GM18951 (cell line): Measurements from ENCODE around the gene SLITRK4.

Source experiments
- POLR2A ChIP-seq: IDR thresholded peaks from 4 replicates; pipeline ENCODE4 v1.6.1; 2011; ENCODE audit warnings: mild to moderate bottlenecking; ENCODE audit not compliant: insufficient read length, insufficient read depth; ENCODE audit errors: extremely low read depth
- in situ Hi-C: fragments of 300-500 bp; cut with MboI; formaldehyde crosslinking; loops from one replicate; pipeline ENCODE4 v1.12.0; 2022; ENCODE audit warnings: low sequenced_read_pairs, mixed read lengths, inconsistent platforms; ENCODE audit not compliant: unreplicated experiment

The SLITRK4 gene, protein sequence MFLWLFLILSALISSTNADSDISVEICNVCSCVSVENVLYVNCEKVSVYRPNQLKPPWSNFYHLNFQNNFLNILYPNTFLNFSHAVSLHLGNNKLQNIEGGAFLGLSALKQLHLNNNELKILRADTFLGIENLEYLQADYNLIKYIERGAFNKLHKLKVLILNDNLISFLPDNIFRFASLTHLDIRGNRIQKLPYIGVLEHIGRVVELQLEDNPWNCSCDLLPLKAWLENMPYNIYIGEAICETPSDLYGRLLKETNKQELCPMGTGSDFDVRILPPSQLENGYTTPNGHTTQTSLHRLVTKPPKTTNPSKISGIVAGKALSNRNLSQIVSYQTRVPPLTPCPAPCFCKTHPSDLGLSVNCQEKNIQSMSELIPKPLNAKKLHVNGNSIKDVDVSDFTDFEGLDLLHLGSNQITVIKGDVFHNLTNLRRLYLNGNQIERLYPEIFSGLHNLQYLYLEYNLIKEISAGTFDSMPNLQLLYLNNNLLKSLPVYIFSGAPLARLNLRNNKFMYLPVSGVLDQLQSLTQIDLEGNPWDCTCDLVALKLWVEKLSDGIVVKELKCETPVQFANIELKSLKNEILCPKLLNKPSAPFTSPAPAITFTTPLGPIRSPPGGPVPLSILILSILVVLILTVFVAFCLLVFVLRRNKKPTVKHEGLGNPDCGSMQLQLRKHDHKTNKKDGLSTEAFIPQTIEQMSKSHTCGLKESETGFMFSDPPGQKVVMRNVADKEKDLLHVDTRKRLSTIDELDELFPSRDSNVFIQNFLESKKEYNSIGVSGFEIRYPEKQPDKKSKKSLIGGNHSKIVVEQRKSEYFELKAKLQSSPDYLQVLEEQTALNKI

DNA sequence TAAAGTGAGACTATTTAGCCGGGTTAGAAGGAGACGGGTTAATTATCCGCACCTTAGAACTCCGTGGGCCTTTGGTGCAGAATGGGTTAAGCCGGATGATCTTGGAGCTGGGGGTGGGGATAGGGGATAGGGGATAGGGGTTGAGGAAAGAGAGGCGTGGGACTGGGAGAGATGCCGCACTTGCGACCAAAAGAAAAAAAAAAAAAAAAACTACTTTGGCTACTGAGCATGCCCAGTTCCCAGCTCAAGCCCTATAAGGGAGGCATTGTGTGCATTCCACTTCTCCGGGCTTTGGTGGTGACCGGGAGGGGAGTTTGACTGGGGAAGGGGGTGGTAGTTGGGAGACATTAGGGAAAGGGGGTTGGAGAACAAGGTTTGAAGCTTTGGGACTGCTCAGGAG is at the start of gene SLITRK4:
TSS of gene SLITRK4 (minus strand) at position 187 of the 400 bp plus-strand sequence. CDS start 4,993 bp downstream, outside the sequence.
- TF ChIP-seq POLR2A = no peak
- in situ Hi-C loops = no loop called here

DNA sequence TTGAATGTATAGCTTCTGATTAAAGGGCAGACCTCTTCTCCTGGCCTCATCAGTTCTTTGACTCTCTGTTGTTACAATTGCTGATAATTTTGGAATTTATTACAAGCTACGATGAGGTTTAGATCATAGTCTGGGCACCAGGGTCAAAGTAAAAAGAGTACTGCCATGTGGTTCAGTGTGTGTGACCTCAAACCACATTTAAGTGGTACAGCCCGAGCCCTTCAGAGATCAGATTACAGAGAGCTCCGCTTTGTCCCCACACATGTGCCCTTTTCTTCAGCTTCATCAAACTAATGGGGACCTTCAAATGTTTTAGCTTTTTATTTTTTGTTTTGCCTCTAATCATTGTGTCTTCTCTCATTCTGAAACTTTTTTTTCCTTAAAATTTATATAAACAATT is 47.6 kb upstream of the SLITRK4 start:
- in situ Hi-C loops = no loop called here
- TF ChIP-seq POLR2A = no peak

DNA sequence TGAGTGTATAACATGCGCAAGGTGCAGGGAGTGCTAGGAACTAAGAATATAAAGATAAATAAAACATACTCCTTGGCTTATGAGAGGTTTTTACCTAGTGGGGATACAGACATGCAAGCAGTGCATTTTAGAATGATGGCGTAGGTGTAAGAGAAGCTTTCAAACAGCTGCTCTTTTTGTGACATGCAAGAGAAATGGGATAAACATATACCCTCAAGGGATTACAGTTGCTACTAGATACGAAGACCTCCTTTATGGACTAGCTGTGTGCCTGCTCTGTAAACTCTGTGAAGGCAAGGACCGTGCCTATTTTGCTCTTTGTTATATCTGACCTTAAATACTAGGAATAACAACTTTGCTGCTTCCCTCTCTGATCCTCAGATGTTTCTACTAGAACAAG is 39.0 kb upstream of the SLITRK4 start:
- in situ Hi-C loops = no loop called here
- no peak for TF ChIP-seq POLR2A

DNA sequence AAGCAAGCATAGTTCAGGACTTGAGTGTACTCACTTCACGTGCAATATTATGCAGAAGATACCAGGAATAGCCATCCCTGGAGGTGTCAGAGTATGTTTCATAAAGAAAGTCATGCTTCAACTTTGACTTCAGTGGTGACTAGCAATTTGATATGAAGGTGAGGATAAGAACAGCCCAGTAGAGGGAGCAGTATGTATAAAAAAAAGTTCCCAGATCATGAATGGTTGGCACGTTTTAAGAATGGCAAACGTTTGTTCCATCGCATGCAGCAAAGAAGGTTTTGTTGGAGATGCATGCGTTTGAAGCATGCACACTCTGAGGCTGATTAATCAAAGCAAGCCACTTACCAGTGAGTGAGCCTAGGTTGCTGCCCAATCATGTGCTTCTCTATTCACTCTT is 33.5 kb upstream of the SLITRK4 start:
- no peak for TF ChIP-seq POLR2A
- in situ Hi-C loops = no loop called here

DNA sequence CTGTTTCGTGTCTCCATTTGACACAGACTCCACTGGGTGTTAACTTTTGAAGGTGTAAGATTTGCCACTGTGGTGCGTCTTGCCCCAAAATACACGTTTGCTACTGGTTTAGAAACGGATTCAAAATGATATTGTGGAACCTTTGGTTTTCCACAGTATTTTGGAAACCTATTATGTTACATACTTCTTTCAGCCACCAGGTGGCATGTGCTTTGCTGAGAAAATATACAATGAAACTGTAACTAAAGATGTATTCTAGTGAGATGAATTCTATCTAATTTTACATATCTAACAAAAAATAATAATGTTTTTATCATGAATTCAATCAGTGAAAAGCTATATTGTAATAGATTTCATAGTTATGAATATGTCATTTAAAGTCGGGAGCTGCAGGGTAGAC is 28.4 kb upstream of the SLITRK4 start:
- TF ChIP-seq POLR2A = no peak
- in situ Hi-C loops = no loop called here

DNA sequence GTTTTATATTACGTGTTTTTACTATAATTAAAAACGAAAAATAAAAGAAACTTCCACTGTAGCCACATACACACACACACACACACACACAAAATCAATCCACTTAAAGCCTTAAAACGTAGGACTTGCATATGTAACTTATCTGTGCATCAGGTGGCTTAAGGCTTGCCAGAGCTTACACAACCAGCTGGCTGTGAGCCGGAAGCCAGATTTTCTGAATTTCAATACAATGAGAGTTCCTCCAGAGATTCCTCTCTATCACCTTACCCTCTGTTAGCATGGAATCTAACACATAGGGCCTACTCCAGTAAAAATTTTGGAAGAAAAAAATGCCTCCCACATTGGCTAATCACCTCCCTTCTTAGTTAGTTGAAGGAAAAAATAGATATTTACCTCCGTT is 27.9 kb upstream of the SLITRK4 start:
- in situ Hi-C loops = no loop called here
- no peak for TF ChIP-seq POLR2A

DNA sequence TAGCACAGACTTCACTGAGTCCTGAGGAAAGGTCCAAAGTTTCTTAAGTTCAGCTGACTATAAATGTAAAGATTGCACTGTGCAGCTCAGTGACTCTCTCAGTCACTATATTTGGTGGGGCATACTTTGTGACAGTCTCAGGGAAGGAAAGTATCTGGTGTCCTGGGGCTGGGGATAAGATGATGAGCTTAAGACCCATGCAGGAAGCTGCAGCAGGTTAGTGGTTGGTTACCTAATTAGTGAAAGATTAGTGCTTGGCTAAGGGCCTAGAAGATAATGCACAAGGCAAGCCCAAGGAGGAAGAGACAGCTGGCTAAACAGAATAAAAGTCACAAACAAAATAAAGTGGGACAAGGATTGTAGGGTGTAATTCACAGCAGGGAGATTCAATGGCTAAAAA is 25.4 kb upstream of the SLITRK4 start:
- TF ChIP-seq POLR2A = no peak
- in situ Hi-C loops = no loop called here

DNA sequence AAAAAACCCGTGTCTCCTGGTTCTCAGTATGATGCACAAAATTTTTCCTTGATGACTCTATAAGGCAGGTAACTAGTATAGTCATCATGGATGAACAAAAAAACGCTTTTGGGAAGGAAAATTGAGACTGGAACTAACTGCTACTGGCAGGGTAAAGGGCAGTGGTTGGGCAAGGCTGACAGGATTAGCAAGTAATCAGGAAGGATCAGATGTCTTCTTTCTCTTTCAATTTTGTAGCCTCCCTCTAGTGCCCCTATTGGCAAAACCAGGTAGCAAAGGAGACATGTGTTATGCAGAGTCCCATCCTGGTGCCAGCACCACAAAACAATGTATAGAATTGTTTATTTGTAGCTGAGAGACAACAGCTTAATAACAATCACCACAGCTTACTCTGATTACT is 12.8 kb upstream of the SLITRK4 start:
- in situ Hi-C loops = no loop called here
- TF ChIP-seq POLR2A = no peak

DNA sequence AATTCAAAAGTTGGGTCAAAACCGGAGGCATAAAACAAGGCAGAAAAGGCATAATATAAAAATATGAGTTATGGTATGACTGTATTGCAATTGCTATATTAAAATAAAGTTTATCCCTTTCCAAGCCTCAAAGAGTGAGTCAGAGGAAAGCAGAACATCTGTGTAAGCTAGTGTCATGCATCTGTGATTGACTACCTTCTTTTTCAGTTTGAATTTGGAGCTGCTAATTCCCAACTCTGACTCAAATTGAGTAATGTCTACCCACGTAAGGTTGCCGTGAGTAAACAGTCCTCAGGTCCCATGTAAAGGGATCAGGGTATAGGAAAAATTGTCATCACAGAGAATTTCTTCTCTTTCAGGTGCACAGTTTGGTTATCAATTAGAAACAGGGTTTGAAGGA is 6.5 kb upstream of the SLITRK4 start:
- in situ Hi-C loops = no loop called here
- no peak for TF ChIP-seq POLR2A

DNA sequence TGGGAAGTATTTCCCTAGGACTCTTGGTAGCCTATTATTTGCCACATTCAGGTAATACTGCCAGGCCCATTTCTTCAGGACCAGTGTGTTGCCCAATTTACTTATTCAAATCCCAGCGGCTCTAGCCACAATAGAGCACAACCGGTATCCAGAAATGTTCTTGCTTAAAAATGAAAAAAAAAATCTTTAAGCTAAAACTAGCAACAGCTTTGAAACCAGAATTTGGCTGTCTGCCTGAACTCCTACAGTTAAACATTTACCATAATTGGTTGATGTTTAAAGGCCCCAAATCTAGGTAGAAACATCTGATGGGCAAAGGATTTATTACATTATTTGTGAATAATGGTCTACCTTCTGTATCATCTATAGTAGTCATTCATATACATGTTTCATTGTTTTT is 930 bp upstream of the SLITRK4 start:
- in situ Hi-C loops = no loop called here
- no peak for TF ChIP-seq POLR2A

DNA sequence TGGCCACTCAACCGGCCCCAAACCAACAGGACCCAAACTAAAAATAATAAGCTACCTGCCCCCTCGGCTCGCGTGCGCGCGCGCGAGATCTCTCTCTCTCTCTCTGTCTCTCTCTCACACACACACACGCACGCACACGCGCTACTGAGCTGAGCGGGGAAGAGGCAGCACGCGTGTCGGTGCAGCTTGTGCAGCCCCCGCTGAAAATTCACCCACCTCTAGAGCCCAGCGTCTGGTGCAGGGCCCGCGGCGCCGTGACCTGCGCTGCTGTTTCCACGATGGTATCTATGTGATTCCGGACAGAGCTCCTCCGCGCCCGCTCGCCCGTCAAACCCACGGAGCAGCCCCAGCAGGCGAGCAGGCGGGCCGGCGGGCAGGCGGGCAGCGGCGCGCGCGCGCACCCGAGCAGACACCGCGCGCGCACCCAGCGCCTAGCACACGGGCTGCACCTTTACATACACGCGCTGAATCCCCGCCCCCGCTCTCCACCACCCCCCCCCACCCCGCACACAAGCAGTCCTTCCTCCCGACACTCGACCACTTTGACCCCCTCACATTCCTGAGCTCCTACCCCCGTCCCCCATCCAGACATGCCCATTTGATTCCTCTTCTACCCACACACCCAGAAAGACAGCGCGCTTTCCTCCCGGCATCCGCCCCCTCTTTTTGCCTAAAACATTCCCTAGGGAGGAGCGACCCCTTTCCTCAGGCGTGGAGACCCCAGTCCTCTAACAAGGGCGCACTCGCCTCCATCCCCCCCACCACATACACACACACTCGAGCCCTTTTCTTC is 1.0 kb downstream of the SLITRK4 start:
- no peak for TF ChIP-seq POLR2A
- in situ Hi-C loops = no loop called here

DNA sequence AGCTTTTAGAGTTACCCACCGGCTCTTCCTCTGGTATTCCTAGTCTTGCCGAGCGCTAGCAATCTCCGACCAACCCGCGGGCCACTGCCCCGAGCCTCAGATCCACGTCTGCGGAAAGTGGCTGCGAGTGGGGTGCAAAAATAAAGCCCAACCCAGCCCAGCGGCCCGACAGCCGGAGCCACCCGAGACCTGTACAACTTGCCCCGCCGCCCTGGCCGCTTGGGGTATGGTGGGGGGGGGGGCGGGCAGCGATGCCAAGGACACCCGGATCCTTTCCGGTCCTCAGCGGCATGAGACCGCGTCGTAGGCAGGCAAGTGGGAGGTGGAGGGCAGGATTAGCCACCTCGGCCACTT is 1.6 kb downstream of the SLITRK4 start:
- in situ Hi-C loops = no loop called here
- TF ChIP-seq POLR2A = no peak
